A549 (cell line): Measurements from ENCODE around the gene CYB561D2.

Experiments
- BHLHE40 ChIP-seq: IDR thresholded peaks from 2 replicates; pipeline ENCODE4 v1.6.1; 2012; ENCODE audit warnings: low read depth, low read length, inconsistent platforms
- NPAS2 ChIP-seq: fragments of 250-450 bp; sonication (Bioruptor Pico); IDR thresholded peaks from 2 replicates; pipeline ENCODE4 v1.8.0; 2022; ENCODE audit warnings: mild to moderate bottlenecking, moderate library complexity, borderline replicate concordance
- RNF2 ChIP-seq: fragments of 200-600 bp; sonication (generic); IDR thresholded peaks from 2 replicates; pipeline ENCODE4 v1.6.1; 2016; ENCODE audit warnings: low read depth, mild to moderate bottlenecking, antibody characterized with exemption, moderate library complexity, borderline replicate concordance
- SMC3 ChIP-seq: fragments of >200 bp; sonication (Bioruptor Twin); formaldehyde crosslinking; IDR thresholded peaks from 3 replicates; pipeline ENCODE4 v1.6.1; 2018; ENCODE audit warnings: inconsistent platforms
- TF ChIP-seq, protein P1 (sequence below): fragments of >200 bp; sonication (Bioruptor Twin); formaldehyde crosslinking; IDR thresholded peaks from 3 replicates; pipeline ENCODE4 v1.5.1; 2016
- TF ChIP-seq, protein P2 (sequence below): fragments of >200 bp; sonication (Bioruptor Twin); formaldehyde crosslinking; IDR thresholded peaks from 3 replicates; pipeline ENCODE4 v1.6.1; 2016

DNA sequence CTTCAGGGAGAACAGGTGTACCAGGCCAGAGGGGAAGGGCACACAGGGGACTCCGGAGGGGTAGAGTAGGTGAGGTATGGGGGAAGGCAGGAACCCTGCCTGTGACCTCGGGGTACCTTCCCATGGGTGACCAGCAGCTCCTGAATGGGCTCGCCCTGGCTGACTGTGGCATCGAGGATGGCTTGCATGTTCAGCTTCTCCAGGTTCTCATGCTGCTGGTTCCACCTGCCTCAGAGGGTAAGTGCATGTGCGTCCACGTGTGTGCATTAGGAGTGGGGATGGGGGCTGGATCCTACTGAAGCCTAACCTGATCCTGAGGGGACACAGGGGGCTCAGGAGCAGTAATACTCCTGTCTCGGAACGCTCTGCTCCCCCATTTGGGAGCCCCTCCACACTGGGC is 5.7 kb upstream of the CYB561D2 start:
- TF ChIP-seq, protein P1, sequence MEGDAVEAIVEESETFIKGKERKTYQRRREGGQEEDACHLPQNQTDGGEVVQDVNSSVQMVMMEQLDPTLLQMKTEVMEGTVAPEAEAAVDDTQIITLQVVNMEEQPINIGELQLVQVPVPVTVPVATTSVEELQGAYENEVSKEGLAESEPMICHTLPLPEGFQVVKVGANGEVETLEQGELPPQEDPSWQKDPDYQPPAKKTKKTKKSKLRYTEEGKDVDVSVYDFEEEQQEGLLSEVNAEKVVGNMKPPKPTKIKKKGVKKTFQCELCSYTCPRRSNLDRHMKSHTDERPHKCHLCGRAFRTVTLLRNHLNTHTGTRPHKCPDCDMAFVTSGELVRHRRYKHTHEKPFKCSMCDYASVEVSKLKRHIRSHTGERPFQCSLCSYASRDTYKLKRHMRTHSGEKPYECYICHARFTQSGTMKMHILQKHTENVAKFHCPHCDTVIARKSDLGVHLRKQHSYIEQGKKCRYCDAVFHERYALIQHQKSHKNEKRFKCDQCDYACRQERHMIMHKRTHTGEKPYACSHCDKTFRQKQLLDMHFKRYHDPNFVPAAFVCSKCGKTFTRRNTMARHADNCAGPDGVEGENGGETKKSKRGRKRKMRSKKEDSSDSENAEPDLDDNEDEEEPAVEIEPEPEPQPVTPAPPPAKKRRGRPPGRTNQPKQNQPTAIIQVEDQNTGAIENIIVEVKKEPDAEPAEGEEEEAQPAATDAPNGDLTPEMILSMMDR, result no peak
- TF ChIP-seq NPAS2 (CRISPR knock-in tag) (no peak), RNF2 (no peak), BHLHE40 (no peak), SMC3 (no peak)
- TF ChIP-seq, protein P2, sequence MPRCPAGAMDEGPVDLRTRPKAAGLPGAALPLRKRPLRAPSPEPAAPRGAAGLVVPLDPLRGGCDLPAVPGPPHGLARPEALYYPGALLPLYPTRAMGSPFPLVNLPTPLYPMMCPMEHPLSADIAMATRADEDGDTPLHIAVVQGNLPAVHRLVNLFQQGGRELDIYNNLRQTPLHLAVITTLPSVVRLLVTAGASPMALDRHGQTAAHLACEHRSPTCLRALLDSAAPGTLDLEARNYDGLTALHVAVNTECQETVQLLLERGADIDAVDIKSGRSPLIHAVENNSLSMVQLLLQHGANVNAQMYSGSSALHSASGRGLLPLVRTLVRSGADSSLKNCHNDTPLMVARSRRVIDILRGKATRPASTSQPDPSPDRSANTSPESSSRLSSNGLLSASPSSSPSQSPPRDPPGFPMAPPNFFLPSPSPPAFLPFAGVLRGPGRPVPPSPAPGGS, result no peak
